Activated T-helper 1 cell treated with anti-CD3 and anti-CD28 coated beads, Interleukin-12 subunit alpha, Interleukin-12 subunit beta, Interleukin-2, Interleukin-4 antibody, amounts not matched to agents 30 ng/mL and 10 ng/mL and 1 ng/mL, durations not matched to agents 14 hours and 24 hours and 36 hours (primary cell): Measurements from ENCODE around the gene DNLZ. TPM values are rescaled to one million over a fixed set of nuclear protein-coding genes. Genes with fewer than 3 reads are reported as not detected.

Experiments used
- DNase-seq: peaks from one replicate; pipeline ENCODE4 v3.0.0; 2021; ENCODE audit warnings: low spot score
- H3K27ac Mint-ChIP-seq: one replicate; pipeline ENCODE4 v1.8.0; 2021; ENCODE audit warnings: mild to moderate bottlenecking, mixed read lengths
- H3K27me3 Mint-ChIP-seq: one replicate; pipeline ENCODE4 v1.8.0; 2022; ENCODE audit warnings: mild to moderate bottlenecking, moderate library complexity, mixed read lengths; ENCODE audit not compliant: insufficient read depth
- H3K36me3 Mint-ChIP-seq: one replicate; pipeline ENCODE4 v1.8.0; 2021; ENCODE audit warnings: low read depth, mixed read lengths
- H3K4me1 Mint-ChIP-seq: one replicate; pipeline ENCODE4 v1.8.0; 2021; ENCODE audit warnings: low read depth, mixed read lengths
- H3K4me3 Mint-ChIP-seq: one replicate; pipeline ENCODE4 v1.8.0; 2021; ENCODE audit warnings: mild to moderate bottlenecking, moderate library complexity, mixed read lengths
- H3K9me3 Mint-ChIP-seq: one replicate; pipeline ENCODE4 v1.8.0; 2021; ENCODE audit warnings: mixed read lengths
- intact Hi-C: fragments of 100-400 bp; cut with micrococcal nuclease; formaldehyde crosslinking; loops from one replicate; pipeline ENCODE4 v1.15.1; 2024
- total RNA-seq: library from RNA; stranded (reverse); gene quantifications from 2 replicates; pipeline ENCODE4 v1.2.3, GENCODE V29; 2022

The DNLZ gene
- total RNA-seq, 1 donor from 2014 or later = 35.2 TPM

DNA sequence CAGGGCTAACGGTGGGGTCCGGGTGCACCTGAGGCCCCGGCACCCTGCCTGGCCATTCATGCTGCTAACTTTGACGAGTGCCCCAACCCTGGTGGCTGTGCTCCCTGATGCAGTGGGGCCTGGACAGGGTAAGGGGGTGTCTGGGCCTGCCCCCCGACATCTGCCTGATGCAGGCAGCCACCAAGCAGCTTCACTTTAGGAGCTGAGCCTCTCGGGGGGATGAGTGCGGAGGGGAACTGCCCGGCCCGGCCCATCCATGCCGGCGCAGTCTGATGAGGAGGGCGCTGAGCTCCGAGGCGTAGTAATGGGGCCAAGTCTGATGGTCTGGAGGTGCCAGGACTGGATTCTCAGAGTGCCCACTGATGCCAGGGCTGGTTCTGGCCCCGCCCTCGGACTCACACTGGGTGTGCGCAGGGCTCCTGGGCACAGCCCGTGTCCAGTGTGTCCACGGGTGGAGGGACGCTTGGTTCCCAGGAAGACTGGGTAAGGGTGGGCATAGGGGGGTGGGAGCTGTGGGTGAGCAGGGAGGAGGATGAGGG lies 16.5 kb downstream of the DNLZ start:
- H3K9me3 Mint-ChIP-seq = no peaks in the 10 kb centered on the region
- no peak for DNase-seq
- H3K27me3 Mint-ChIP-seq = no peaks in the 10 kb centered on the region
- intact Hi-C loops = no loop called here
- no peaks in the 10 kb centered on the region for H3K4me1 Mint-ChIP-seq
- no peaks in the 10 kb centered on the region for H3K36me3 Mint-ChIP-seq
- no peak overlapping the region for H3K4me3 Mint-ChIP-seq
- H3K27ac Mint-ChIP-seq = no peak overlapping the region

DNA sequence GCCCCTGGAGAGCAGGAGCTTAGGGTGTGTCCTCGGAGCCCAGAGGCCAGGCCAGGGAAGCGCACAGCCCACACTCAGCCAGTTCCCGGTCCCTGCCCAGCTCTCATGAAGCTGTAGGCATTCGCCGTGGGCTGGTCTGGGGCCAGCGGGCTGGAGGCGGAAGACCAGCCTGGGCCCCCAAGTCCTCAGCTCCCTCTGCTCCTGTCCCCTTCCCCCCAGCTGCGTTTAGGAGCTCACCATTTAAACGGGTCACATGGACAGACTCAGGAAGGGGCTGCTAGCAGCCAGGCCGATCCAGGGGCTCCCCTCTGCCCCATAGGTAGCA lies 17.4 kb downstream of the DNLZ start:
- Mint-ChIP-seq H3K9me3 (no peaks in the 10 kb centered on the region), H3K27me3 (no peaks in the 10 kb centered on the region), H3K4me1 (no peaks in the 10 kb centered on the region), H3K27ac (no peak overlapping the region), H3K4me3 (no peak overlapping the region), H3K36me3 (no peaks in the 10 kb centered on the region)
- intact Hi-C loops = no loop called here
- DNase-seq = no peak

DNA sequence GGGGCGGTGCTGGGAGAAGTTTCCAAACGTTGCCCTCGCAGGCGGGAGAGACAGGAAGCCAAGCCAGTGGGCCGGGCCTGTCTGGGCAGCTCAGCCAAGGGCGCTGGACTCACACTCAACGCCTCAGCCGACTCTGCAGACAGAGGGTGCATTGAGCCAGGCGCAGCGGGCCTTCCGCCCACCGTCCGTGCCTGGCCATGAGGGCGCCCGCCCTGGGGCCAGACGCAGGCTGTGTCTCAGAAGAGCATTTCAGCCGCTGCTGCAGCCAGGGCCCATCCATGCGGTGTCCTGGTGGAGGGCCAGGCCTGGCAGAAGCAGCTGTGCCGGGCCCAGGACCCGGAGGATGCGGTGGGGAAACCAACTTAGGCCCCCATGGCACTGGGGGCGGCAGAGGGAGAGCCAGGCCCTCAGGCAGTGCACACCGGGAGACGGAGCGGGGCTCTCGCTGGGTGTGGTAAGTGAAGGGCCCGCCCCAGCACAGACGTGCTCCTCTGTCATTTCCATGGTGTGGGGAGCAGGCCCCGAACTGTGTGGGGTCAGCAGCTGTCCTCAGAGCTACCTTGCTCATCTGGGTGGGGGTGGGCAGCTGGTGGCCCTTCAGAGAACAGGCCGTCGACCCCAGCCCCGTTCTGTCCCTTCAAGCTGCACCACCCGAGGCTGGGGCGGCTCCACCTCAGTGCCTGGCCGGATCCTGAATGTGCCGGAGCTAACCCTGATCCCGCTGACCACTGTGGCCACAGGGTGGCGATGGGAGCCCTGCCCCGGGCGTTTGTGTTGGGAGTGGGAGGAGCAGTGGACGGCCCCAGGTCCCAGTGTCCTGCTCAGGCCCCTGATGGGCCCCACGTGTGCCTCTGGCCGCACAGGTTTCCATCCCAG lies 18.0 kb downstream of the DNLZ start:
- Mint-ChIP-seq H3K27ac (no peak overlapping the region), H3K27me3 (no peaks in the 10 kb centered on the region), H3K36me3 (no peaks in the 10 kb centered on the region), H3K4me3 (no peak overlapping the region), H3K4me1 (no peaks in the 10 kb centered on the region), H3K9me3 (no peaks in the 10 kb centered on the region)
- DNase-seq = no peak
- intact Hi-C loops = no loop called here

DNA sequence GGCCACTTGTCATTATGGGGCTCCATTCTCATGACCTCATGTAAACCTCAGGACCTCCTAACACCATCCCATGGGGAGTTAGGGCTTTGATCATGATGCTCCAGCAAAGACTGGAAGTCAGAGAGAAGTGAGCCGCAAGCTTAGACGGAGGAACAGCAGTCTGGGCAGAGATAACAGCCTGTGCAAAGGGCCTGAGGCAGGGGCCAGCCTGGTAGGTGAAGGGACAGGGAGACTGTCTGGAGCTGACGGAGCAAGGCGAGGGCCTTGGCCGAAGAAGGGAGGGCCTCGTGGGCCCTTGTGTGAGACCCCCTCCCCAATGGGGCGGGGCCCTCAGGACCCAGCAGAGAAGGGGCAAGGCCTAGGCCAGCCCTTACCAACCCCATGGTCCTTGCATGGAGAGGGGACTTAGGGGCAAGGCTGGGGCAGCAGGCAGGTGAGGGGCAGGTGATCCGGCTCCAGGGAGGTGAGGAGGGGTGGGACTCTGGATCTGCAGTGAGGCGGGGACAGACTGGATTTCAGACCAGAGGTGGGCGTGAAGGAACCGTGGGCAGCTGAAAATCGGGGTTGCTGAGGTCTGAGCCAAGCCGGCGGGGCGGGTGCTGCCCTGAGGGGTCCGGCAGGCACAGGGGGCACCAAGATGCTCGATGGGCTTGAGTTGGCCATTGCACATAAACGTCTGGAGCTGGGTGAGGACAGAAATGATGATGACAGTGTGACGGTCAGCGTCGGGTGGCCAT lies 18.8 kb downstream of the DNLZ start:
- Mint-ChIP-seq H3K4me3 (no peak overlapping the region), H3K36me3 (no peaks in the 10 kb centered on the region), H3K9me3 (no peaks in the 10 kb centered on the region), H3K27me3 (no peaks in the 10 kb centered on the region), H3K4me1 (no peaks in the 10 kb centered on the region), H3K27ac (no peak overlapping the region)
- no peak for DNase-seq
- intact Hi-C loops = no loop called here

DNA sequence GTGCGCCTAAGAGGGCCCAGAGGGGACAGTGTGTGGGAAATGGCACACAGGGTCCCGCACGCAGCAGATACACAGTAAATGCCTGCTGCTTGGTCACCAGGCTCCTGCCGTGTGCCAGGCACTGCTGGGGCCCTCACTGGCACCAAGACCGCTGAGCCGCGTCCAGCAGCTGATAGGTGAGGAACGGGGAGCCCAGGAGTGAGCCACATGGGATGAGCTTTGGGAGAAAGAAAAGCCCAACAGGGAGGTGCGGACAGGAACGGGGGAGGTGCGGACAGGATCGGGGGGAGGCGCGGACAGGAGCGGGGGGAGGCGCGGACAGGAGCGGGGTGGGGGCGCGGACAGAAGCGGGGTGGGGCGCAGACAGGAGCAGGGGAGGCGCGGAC lies 19.7 kb downstream of the DNLZ start:
- H3K4me1 Mint-ChIP-seq = no peaks in the 10 kb centered on the region
- intact Hi-C loops = no loop called here
- no peak overlapping the region for H3K4me3 Mint-ChIP-seq
- H3K27ac Mint-ChIP-seq = no peak overlapping the region
- no peaks in the 10 kb centered on the region for H3K27me3 Mint-ChIP-seq
- H3K9me3 Mint-ChIP-seq = no peaks in the 10 kb centered on the region
- no peaks in the 10 kb centered on the region for H3K36me3 Mint-ChIP-seq
- no peak for DNase-seq

DNA sequence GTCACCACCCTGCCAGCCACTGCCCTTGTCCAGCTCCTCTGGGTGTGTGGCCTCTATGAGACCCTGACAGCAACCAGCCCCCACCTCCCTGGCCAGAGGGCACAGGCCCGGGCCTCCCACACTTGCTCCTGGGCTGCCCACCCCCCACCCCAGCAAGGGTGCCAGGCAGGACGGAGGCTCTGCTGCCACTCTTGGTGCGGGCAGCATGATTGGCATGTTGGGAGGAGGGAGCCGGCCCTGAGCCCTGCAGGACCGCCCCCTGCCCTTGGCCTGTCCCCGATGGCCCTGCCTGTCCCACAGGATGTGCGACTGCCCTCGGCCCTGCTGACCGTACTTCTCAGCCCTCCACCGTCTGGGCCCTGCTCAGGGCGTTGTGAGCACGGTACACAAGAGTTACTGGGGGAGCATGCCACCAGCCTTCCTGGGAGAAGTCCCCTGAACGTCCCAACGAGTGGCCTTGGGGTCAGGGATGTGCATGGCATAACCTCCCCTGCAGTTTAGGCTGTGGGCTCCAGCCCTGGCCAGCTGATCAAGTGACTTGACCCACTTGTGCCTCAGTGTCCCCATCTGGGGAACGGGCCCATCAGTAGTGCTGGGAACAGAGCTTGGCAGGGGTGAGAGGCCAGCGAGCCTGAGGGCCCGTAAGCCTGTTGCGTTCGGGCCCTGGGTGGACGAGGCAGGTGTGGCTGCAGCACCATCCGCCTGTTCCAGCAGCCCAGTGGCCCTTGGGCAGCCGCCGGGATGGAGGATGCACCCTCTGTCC lies 20.2 kb downstream of the DNLZ start:
- DNase-seq = no peak
- Mint-ChIP-seq H3K36me3 (no peaks in the 10 kb centered on the region), H3K4me1 (no peaks in the 10 kb centered on the region), H3K27me3 (no peaks in the 10 kb centered on the region), H3K4me3 (no peak overlapping the region), H3K27ac (no peak overlapping the region), H3K9me3 (no peaks in the 10 kb centered on the region)
- intact Hi-C loops = no loop called here

DNA sequence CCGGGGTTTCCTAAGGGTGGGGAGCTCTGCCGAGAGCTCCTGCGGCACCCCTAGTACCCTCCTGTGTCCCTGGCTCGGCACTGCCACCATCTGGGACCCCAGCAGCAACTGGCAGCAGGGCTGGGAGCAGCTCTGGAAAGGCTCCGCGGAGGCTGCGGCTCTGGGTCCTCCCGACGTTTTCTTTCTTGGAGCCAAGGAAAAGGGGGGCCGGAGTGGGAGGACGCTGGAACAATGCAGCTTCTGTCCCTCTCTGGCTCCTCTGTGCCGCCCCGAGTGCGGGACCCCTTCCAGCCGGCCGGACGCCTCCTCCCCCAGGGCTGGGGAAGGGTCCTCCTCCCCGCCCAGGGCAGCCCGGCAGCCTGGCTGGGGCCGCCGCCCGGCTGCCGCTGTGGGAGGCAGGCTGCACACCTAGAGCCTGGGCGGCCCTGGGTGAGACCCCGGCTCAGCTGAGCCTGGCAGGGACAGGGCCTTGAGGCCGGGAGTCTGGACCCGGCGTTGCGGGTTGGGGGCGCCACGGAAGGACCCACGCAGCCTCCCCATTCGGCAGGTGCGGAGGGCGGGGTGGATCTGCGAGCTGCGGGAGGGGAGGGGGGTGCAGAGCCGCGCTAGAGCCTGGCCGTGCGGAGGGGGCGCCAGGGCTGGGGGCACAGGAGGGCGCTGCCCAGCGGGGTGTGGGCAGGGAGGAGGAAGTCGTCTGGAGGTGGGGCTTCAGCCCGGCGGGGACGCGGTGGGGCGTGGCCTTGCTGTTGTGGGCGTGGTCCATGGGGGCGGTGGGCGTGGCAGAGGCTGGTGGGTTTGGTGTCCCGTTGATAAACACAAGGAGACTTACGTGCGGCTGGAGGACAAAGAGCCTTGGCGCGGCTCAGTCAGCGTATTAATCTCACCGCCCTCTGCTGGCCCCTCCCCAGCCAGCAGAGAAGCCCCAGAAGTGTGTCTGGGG lies 21.1 kb downstream of the DNLZ start:
- Mint-ChIP-seq H3K4me1 (no peaks in the 10 kb centered on the region), H3K27me3 (no peaks in the 10 kb centered on the region), H3K27ac (no peak overlapping the region), H3K9me3 (no peaks in the 10 kb centered on the region), H3K4me3 (no peak overlapping the region), H3K36me3 (no peaks in the 10 kb centered on the region)
- DNase-seq = peak; percentile 58
- intact Hi-C loops = loop anchor here (1.0 kb wide), 1 partner anchor 21 kb away; the partner anchor contains the start of gene DNLZ

DNA sequence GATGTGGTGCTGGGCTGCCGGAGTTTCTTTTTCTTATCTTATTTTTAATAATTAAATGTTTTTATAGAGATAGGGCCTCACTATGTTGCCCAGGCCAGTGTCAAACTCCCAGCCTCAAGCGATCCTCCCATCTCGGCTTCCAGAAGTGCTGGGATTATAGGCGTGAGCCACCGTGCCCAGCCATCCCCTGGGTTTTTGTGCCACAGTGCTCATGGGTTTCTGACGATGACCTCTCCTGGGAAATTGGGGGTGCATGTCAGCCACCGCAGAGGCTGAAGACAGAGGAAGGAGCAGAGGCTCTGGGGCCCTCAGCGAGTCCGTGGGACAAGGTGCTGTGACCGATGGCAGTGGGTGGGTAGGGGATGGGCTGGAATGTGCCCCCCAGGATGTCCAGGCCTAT lies 21.8 kb downstream of the DNLZ start:
- Mint-ChIP-seq H3K27me3 (no peaks in the 10 kb centered on the region), H3K27ac (no peak overlapping the region), H3K4me3 (no peak overlapping the region), H3K36me3 (no peaks in the 10 kb centered on the region), H3K9me3 (no peaks in the 10 kb centered on the region), H3K4me1 (no peaks in the 10 kb centered on the region)
- no peak for DNase-seq
- intact Hi-C loops = loop anchor here (1.0 kb wide), 1 partner anchor 22 kb away; the partner anchor contains the start of gene DNLZ

DNA sequence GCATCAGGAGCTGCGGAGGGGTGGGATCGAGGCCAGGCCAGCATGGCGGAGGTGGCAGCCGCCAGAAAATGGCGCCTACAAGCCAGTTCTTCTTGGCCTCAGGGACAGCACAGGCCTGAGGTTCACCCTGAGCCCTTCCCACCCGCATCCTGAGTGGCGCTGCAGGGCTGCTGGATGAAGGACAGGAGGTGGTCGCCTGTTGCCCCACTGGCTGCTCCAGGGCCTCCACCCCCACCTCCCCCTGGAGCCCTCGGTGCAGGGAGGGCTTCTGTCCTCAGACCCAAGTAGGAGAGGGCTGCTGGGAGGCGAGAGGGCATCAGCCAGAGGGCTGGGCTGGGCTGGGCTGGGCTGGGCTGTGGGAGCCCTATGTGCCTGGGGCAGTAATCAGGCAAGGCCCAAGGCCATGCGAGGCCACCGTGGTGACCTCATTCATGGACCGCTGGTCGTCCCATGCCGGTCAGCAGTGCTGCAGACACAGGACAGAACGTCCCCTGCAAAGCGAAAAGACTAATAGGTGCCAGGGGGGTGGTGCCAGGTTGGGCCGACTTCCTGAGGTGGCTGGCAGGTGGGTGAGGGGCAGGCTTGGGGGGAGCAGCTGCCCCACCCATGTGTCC lies 22.4 kb downstream of the DNLZ start:
- Mint-ChIP-seq H3K27me3 (no peaks in the 10 kb centered on the region), H3K27ac (no peak overlapping the region), H3K36me3 (no peaks in the 10 kb centered on the region), H3K4me3 (no peak overlapping the region), H3K9me3 (no peaks in the 10 kb centered on the region), H3K4me1 (no peaks in the 10 kb centered on the region)
- no peak for DNase-seq
- intact Hi-C loops = no loop called here

DNA sequence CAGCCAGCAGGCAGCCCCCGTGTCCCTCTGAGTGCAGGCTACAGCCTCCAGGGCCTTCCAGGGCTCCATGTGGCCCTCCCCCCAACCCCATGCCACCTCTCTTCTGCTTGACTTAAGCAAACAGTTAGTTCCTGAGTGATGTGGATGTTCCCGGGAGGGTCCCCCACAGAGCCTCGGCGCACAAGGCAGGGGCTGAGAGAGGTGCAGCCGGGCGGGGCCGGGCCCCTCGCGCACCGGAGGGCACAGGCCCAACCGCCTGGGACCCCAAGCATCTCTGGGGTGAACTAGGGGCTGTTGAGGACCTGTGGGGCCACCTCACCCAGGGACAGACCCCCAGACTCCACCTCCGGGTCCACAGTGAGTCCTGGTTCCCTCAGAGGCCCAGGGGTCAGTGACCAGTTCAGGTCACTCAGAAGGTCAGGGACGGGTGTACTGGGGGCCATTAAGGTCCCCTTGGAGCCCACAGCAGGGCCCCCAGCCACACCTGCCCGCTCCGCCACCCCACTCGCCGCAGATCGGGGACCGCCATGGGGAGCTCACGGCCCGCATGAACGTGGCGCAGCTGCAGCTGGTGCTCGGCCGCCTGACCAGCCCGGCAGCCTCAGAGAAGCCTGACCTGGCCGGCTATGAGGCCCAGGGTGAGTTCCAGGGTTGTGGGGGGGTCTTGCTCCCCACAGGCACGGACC lies 23.0 kb downstream of the DNLZ start:
- intact Hi-C loops = no loop called here
- no peak overlapping the region for H3K27ac Mint-ChIP-seq
- no peaks in the 10 kb centered on the region for H3K27me3 Mint-ChIP-seq
- no peak for DNase-seq
- H3K4me1 Mint-ChIP-seq = no peaks in the 10 kb centered on the region
- no peak overlapping the region for H3K4me3 Mint-ChIP-seq
- no peaks in the 10 kb centered on the region for H3K9me3 Mint-ChIP-seq
- H3K36me3 Mint-ChIP-seq = no peaks in the 10 kb centered on the region

DNA sequence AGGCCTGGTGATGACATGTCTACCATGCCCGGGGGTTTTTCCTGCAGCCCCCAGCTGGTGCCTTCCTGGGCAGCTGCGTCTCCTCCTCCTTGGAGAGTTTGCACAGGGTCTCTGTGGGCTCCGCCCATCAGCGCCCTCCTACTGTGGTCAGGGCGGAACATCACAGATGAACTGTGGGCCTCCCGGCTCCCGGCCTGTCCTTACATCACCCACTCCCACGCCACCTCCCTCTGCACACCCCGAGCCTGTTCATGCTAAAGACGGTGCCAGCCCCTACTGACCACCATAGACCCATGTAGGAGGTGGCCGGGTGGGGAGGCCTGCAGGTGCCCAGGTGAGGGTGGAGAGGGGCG lies 23.6 kb downstream of the DNLZ start:
- Mint-ChIP-seq H3K27me3 (no peaks in the 10 kb centered on the region), H3K9me3 (no peaks in the 10 kb centered on the region), H3K27ac (no peak overlapping the region), H3K36me3 (no peaks in the 10 kb centered on the region), H3K4me3 (no peak overlapping the region), H3K4me1 (no peaks in the 10 kb centered on the region)
- intact Hi-C loops = no loop called here
- DNase-seq = no peak
